ENCODE measurements around the gene AQP9. TPM values are rescaled to one million over a fixed set of nuclear protein-coding genes. Genes with fewer than 3 reads are reported as not detected.

AQP9 gene
- total and polyA plus RNA-seq, 4 experiments from 2014 or later: 0.32 to 0.50 TPM; not detected in 2

- no peak overlapping the region for H3K27ac Mint-ChIP-seq
- Histone ChIP-seq H3K4me1 (ENCODE audit: insufficient read depth, low read length) (no peaks in the 10 kb centered on the region), H3K27ac (ENCODE audit: low read depth, low read length) (no peak overlapping the region), H3K9me3 (ENCODE audit: control insufficient read depth in 1 of 2, low read length in 2 of 2) (no peaks in the 10 kb centered on the region), H3K4me3 (ENCODE audit: low read length in 2 of 2) (no peak overlapping the region), H3K36me3 (ENCODE audit: insufficient read depth, low read length) (no peaks in the 10 kb centered on the region), H3K27me3 (ENCODE audit: insufficient read depth, low read length) (no peaks in the 10 kb centered on the region)
- intact Hi-C loops (cut with micrococcal nuclease): no loop called here
- no peak for DNase-seq
- peaks cover 25 to 27% of the 10 kb centered on the region in 2 donors for H3K27me3 Mint-ChIP-seq
- H3K4me3 Mint-ChIP-seq: no peak overlapping the region
- no peaks in the 10 kb centered on the region for H3K9me3 Mint-ChIP-seq
- POLR2A ChIA-PET (ENCODE audit: partially characterized antibody): no interaction called here
- CTCF ChIA-PET (ENCODE audit: partially characterized antibody): no interaction called here
- H3K36me3 Mint-ChIP-seq: no peaks in the 10 kb centered on the region
- no peaks in the 10 kb centered on the region for H3K4me1 Mint-ChIP-seq
Observed at GRCh38 chr15:58165661-58166060, 27.5 kb downstream of the AQP9 start.

GRCh38 chr15:58167095-58167691 lies 29.0 kb downstream of the AQP9 start:
- no peak overlapping the region for H3K27ac Mint-ChIP-seq
- no peak overlapping the region for H3K4me3 ChIP-seq (ENCODE audit: low read length in 2 of 2)
- ChIA-PET CTCF (ENCODE audit: partially characterized antibody) (no interaction called here), POLR2A (ENCODE audit: partially characterized antibody) (no interaction called here)
- no peaks in the 10 kb centered on the region for H3K27me3 ChIP-seq (ENCODE audit: insufficient read depth, low read length)
- H3K4me3 Mint-ChIP-seq: no peak overlapping the region
- no peaks in the 10 kb centered on the region for H3K36me3 ChIP-seq (ENCODE audit: insufficient read depth, low read length)
- no peaks in the 10 kb centered on the region for H3K9me3 ChIP-seq (ENCODE audit: control insufficient read depth in 1 of 2, low read length in 2 of 2)
- no peaks in the 10 kb centered on the region for H3K36me3 Mint-ChIP-seq
- no peak overlapping the region for H3K27ac ChIP-seq (ENCODE audit: low read depth, low read length)
- DNase-seq: no peak
- no peaks in the 10 kb centered on the region for H3K4me1 Mint-ChIP-seq
- H3K4me1 ChIP-seq (ENCODE audit: insufficient read depth, low read length): no peaks in the 10 kb centered on the region
- no peaks in the 10 kb centered on the region for H3K9me3 Mint-ChIP-seq
- peaks cover 25 to 26% of the 10 kb centered on the region in 2 donors for H3K27me3 Mint-ChIP-seq
- intact Hi-C loops (cut with micrococcal nuclease): no loop called here

GRCh38 chr15:58169934-58170333 lies 31.8 kb downstream of the AQP9 start:
- CTCF ChIA-PET (ENCODE audit: partially characterized antibody): no interaction called here
- Histone ChIP-seq H3K4me3 (ENCODE audit: low read length in 2 of 2) (no peak overlapping the region), H3K36me3 (ENCODE audit: insufficient read depth, low read length) (no peaks in the 10 kb centered on the region), H3K4me1 (ENCODE audit: insufficient read depth, low read length) (no peaks in the 10 kb centered on the region), H3K27me3 (ENCODE audit: insufficient read depth, low read length) (no peaks in the 10 kb centered on the region), H3K9me3 (ENCODE audit: control insufficient read depth in 1 of 2, low read length in 2 of 2) (no peaks in the 10 kb centered on the region), H3K27ac (ENCODE audit: low read depth, low read length) (no peak overlapping the region)
- peaks cover 16 to 23% of the 10 kb centered on the region in 2 donors for H3K27me3 Mint-ChIP-seq
- POLR2A ChIA-PET (ENCODE audit: partially characterized antibody): no interaction called here
- DNase-seq: no peak
- H3K4me1 Mint-ChIP-seq: no peaks in the 10 kb centered on the region
- no peaks in the 10 kb centered on the region for H3K9me3 Mint-ChIP-seq
- intact Hi-C loops (cut with micrococcal nuclease): no loop called here
- no peak overlapping the region for H3K4me3 Mint-ChIP-seq
- no peak overlapping the region for H3K27ac Mint-ChIP-seq
- H3K36me3 Mint-ChIP-seq: no peaks in the 10 kb centered on the region

- Mint-ChIP-seq H3K36me3 (no peaks in the 10 kb centered on the region), H3K27me3 (peaks cover 21 to 25% of the 10 kb centered on the region in 2 donors), H3K27ac (no peak overlapping the region), H3K4me1 (no peaks in the 10 kb centered on the region), H3K9me3 (no peaks in the 10 kb centered on the region), H3K4me3 (no peak overlapping the region)
- POLR2A ChIA-PET (ENCODE audit: partially characterized antibody): no interaction called here
- Histone ChIP-seq H3K4me3 (ENCODE audit: low read length in 2 of 2) (no peak overlapping the region), H3K27ac (ENCODE audit: low read depth, low read length) (no peak overlapping the region), H3K4me1 (ENCODE audit: insufficient read depth, low read length) (no peaks in the 10 kb centered on the region), H3K27me3 (ENCODE audit: insufficient read depth, low read length) (no peaks in the 10 kb centered on the region), H3K36me3 (ENCODE audit: insufficient read depth, low read length) (no peaks in the 10 kb centered on the region), H3K9me3 (ENCODE audit: control insufficient read depth in 1 of 2, low read length in 2 of 2) (no peaks in the 10 kb centered on the region)
- intact Hi-C loops (cut with micrococcal nuclease): no loop called here
- DNase-seq: no peak
- CTCF ChIA-PET (ENCODE audit: partially characterized antibody): no interaction called here
Observed at GRCh38 chr15:58171476-58172061, 33.4 kb downstream of the AQP9 start.

- no peaks in the 10 kb centered on the region for H3K4me1 Mint-ChIP-seq
- peaks cover 0 to 2% (median 0%) of the 10 kb centered on the region in 8 donors for H3K9me3 Mint-ChIP-seq
- intact Hi-C loops (cut with micrococcal nuclease): no loop called here
- H3K27me3 Mint-ChIP-seq: peaks cover 20 to 23% of the 10 kb centered on the region in 2 donors
- Histone ChIP-seq H3K36me3 (ENCODE audit: insufficient read depth, low read length) (no peaks in the 10 kb centered on the region), H3K4me1 (ENCODE audit: insufficient read depth, low read length) (no peaks in the 10 kb centered on the region), H3K27me3 (ENCODE audit: insufficient read depth, low read length) (no peaks in the 10 kb centered on the region), H3K9me3 (ENCODE audit: control insufficient read depth in 1 of 2, low read length in 2 of 2) (no peaks in the 10 kb centered on the region), H3K4me3 (ENCODE audit: low read length in 2 of 2) (no peak overlapping the region), H3K27ac (ENCODE audit: low read depth, low read length) (no peak overlapping the region)
- H3K4me3 Mint-ChIP-seq: no peak overlapping the region
- no peak for DNase-seq
- H3K27ac Mint-ChIP-seq: no peak overlapping the region
- ChIA-PET POLR2A (ENCODE audit: partially characterized antibody) (no interaction called here), CTCF (ENCODE audit: partially characterized antibody) (no interaction called here)
- H3K36me3 Mint-ChIP-seq: no peaks in the 10 kb centered on the region
Observed at GRCh38 chr15:58174709-58175108, 36.5 kb downstream of the AQP9 start.

- POLR2A ChIA-PET (ENCODE audit: partially characterized antibody): no interaction called here
- CTCF ChIA-PET (ENCODE audit: partially characterized antibody): no interaction called here
- H3K27me3 Mint-ChIP-seq: peaks cover 23 to 25% of the 10 kb centered on the region in 2 donors
Observed at GRCh38 chr15:58175955-58176354, 37.8 kb downstream of the AQP9 start.

GRCh38 chr15:58178668-58179067 lies 40.5 kb downstream of the AQP9 start:
- H3K4me1 ChIP-seq (ENCODE audit: insufficient read depth, low read length): no peaks in the 10 kb centered on the region
- H3K27ac Mint-ChIP-seq: no peak overlapping the region
- DNase-seq: no peak
- POLR2A ChIA-PET (ENCODE audit: partially characterized antibody): no interaction called here
- no peak overlapping the region for H3K4me3 Mint-ChIP-seq
- peaks cover 0 to 1% (median 0%) of the 10 kb centered on the region in 4 donors for H3K4me1 Mint-ChIP-seq
- H3K36me3 ChIP-seq (ENCODE audit: insufficient read depth, low read length): no peaks in the 10 kb centered on the region
- no peaks in the 10 kb centered on the region for H3K27me3 ChIP-seq (ENCODE audit: insufficient read depth, low read length)
- peaks cover 18 to 35% of the 10 kb centered on the region in 2 donors for H3K27me3 Mint-ChIP-seq
- CTCF ChIA-PET (ENCODE audit: partially characterized antibody): no interaction called here
- no peaks in the 10 kb centered on the region for H3K9me3 ChIP-seq (ENCODE audit: control insufficient read depth in 1 of 2, low read length in 2 of 2)
- no peak overlapping the region for H3K27ac ChIP-seq (ENCODE audit: low read depth, low read length)
- H3K36me3 Mint-ChIP-seq: no peaks in the 10 kb centered on the region
- H3K9me3 Mint-ChIP-seq: peaks cover 0 to 2% (median 0%) of the 10 kb centered on the region in 8 donors
- intact Hi-C loops (cut with micrococcal nuclease): no loop called here
- no peak overlapping the region for H3K4me3 ChIP-seq (ENCODE audit: low read length in 2 of 2)

More at GRCh38 chr15:58175955-58176354, 37.8 kb downstream of the AQP9 start:
- Mint-ChIP-seq H3K9me3 (peaks cover 0 to 2% (median 0%) of the 10 kb centered on the region in 8 donors), H3K4me1 (no peaks in the 10 kb centered on the region), H3K36me3 (no peaks in the 10 kb centered on the region), H3K4me3 (no peak overlapping the region), H3K27ac (no peak overlapping the region)
- intact Hi-C loops (cut with micrococcal nuclease): no loop called here
- no peaks in the 10 kb centered on the region for H3K9me3 ChIP-seq (ENCODE audit: control insufficient read depth in 1 of 2, low read length in 2 of 2)
- H3K4me1 ChIP-seq (ENCODE audit: insufficient read depth, low read length): no peaks in the 10 kb centered on the region
- no peak overlapping the region for H3K4me3 ChIP-seq (ENCODE audit: low read length in 2 of 2)
- no peak overlapping the region for H3K27ac ChIP-seq (ENCODE audit: low read depth, low read length)
- DNase-seq: no peak
- no peaks in the 10 kb centered on the region for H3K36me3 ChIP-seq (ENCODE audit: insufficient read depth, low read length)
- no peaks in the 10 kb centered on the region for H3K27me3 ChIP-seq (ENCODE audit: insufficient read depth, low read length)

Data from CD4-positive, alpha-beta memory T cell (primary cell).